ENCODE results near the gene PRDM7.

- TF ChIP-seq CTCF (IDR thresholded peaks at IDR 0.05) (no peak), EZH2 (IDR thresholded peaks at IDR 0.05; ENCODE audit: borderline replicate concordance, insufficient read depth, low read depth, low read length, poor library complexity, severe bottlenecking) (no peak)
These were observed 21.8 kb downstream of the PRDM7 start for GRCh38 chr16:90055371-90055770.

All from B cell (primary cell).